Activated B cell treated with CpG ODN at 0.5 μM for 24 hours (primary cell): ENCODE results near the gene MUC2. TPM values are rescaled to one million over a fixed set of nuclear protein-coding genes. Genes with fewer than 3 reads are reported as not detected.

Source experiments
- ATAC-seq: fragments of 200-7000 bp; cut with Tn5 transposase; one replicate; pipeline ENCODE4 v1.10.0; 2021; ENCODE audit warnings: low read depth, mild to moderate bottlenecking, moderate library complexity
- CTCF ChIA-PET: fragments of 350-600 bp; sonication (Branson Sonifier 250); formaldehyde crosslinking; loops from one replicate; lab custom pipeline; 2021; ENCODE audit warnings: antibody characterized with exemption; lab: Charles Lee
- POLR2A ChIA-PET: fragments of 350-600 bp; sonication (Branson Sonifier 250); formaldehyde crosslinking; loops from one replicate; lab custom pipeline; 2021; ENCODE audit warnings: antibody characterized with exemption; lab: Charles Lee
- DNase-seq: peaks from one replicate; pipeline ENCODE4 v3.0.0; 2022
- H3K27ac Mint-ChIP-seq: one replicate; pipeline ENCODE4 v1.8.0; 2020; ENCODE audit warnings: mixed read lengths
- H3K27me3 Mint-ChIP-seq: one replicate; pipeline ENCODE4 v1.8.0; 2021; ENCODE audit warnings: mixed read lengths
- H3K36me3 Mint-ChIP-seq: one replicate; pipeline ENCODE4 v1.8.0; 2021; ENCODE audit warnings: low read depth, mixed read lengths
- H3K4me1 Mint-ChIP-seq: one replicate; pipeline ENCODE4 v1.8.0; 2021; ENCODE audit warnings: mixed read lengths
- H3K4me3 Mint-ChIP-seq: one replicate; pipeline ENCODE4 v1.8.0; 2020; ENCODE audit warnings: mild to moderate bottlenecking, mixed read lengths
- H3K9me3 Mint-ChIP-seq: one replicate; pipeline ENCODE4 v1.8.0; 2020; ENCODE audit warnings: mixed read lengths
- CTCF ChIP-seq: fragments of 200-600 bp; IDR thresholded peaks from one replicate; pipeline ENCODE4 v1.8.0; 2022; ENCODE audit warnings: antibody characterized with exemption, mild to moderate bottlenecking
- intact Hi-C: fragments of 100-400 bp; cut with micrococcal nuclease; formaldehyde crosslinking; loops from one replicate; pipeline ENCODE4 v1.15.1; 2024
- total RNA-seq: library from RNA; stranded (reverse); gene quantifications from 2 replicates; pipeline ENCODE4 v1.2.3, GENCODE V29; 2022

Gene MUC2
- total RNA-seq, 1 donor from 2014 or later, result not detected

GRCh38 chr11:1064167-1064566 is 10.5 kb upstream of the MUC2 start:
- DNase-seq (no peak), ATAC-seq (no peak)
- ChIA-PET CTCF (no interaction called here), POLR2A (interaction anchor here (0.6 kb wide), 1 partner anchor 16 kb away, joined by 3 read pairs; no protein-coding TSS in a partner anchor)
- Mint-ChIP-seq H3K4me1 (no peaks in the 10 kb centered on the region), H3K27ac (no peak overlapping the region), H3K4me3 (no peak overlapping the region), H3K27me3 (peaks cover 20% of the 10 kb centered on the region), H3K36me3 (no peaks in the 10 kb centered on the region), H3K9me3 (peaks cover 7% of the 10 kb centered on the region)
- TF ChIP-seq CTCF, result no peak
- intact Hi-C loops, result no loop called here

GRCh38 chr11:1067812-1068496 is 6.7 kb upstream of the MUC2 start:
- H3K4me3 Mint-ChIP-seq, result no peak overlapping the region
- H3K27ac Mint-ChIP-seq, result no peak overlapping the region
- intact Hi-C loops, result no loop called here
- no peaks in the 10 kb centered on the region for H3K36me3 Mint-ChIP-seq
- H3K27me3 Mint-ChIP-seq, result peaks cover 14% of the 10 kb centered on the region
- TF ChIP-seq CTCF, result no peak
- no peak for DNase-seq
- ChIA-PET CTCF (no interaction called here), POLR2A (no interaction called here)
- peaks cover 1% of the 10 kb centered on the region for H3K9me3 Mint-ChIP-seq
- ATAC-seq, result no peak
- no peaks in the 10 kb centered on the region for H3K4me1 Mint-ChIP-seq

GRCh38 chr11:1069740-1070139 is 4.9 kb upstream of the MUC2 start:
- Mint-ChIP-seq H3K27ac (no peak overlapping the region), H3K27me3 (peaks cover 9% of the 10 kb centered on the region), H3K4me1 (no peaks in the 10 kb centered on the region), H3K4me3 (no peak overlapping the region), H3K9me3 (peaks cover 1% of the 10 kb centered on the region), H3K36me3 (no peaks in the 10 kb centered on the region)
- intact Hi-C loops, result no loop called here
- DNase-seq, result no peak
- POLR2A ChIA-PET, result no interaction called here
- no peak for TF ChIP-seq CTCF
- CTCF ChIA-PET, result no interaction called here
- ATAC-seq, result no peak

GRCh38 chr11:1070594-1071462 is 3.8 kb upstream of the MUC2 start:
- POLR2A ChIA-PET, result no interaction called here
- Mint-ChIP-seq H3K4me3 (no peak overlapping the region), H3K36me3 (no peaks in the 10 kb centered on the region), H3K9me3 (no peaks in the 10 kb centered on the region), H3K27me3 (peaks cover 5% of the 10 kb centered on the region), H3K27ac (no peak overlapping the region), H3K4me1 (no peaks in the 10 kb centered on the region)
- DNase-seq (no peak), ATAC-seq (no peak)
- TF ChIP-seq CTCF, result no peak
- CTCF ChIA-PET, result no interaction called here
- intact Hi-C loops, result no loop called here

GRCh38 chr11:1071571-1072115 is 3.0 kb upstream of the MUC2 start:
- DNase-seq (no peak), ATAC-seq (no peak)
- intact Hi-C loops, result no loop called here
- Mint-ChIP-seq H3K4me3 (no peak overlapping the region), H3K36me3 (no peaks in the 10 kb centered on the region), H3K27ac (no peak overlapping the region), H3K27me3 (peaks cover 2% of the 10 kb centered on the region), H3K9me3 (no peaks in the 10 kb centered on the region), H3K4me1 (no peaks in the 10 kb centered on the region)
- no peak for TF ChIP-seq CTCF
- CTCF ChIA-PET, result no interaction called here
- POLR2A ChIA-PET, result no interaction called here
